ENCODE results near the gene DAAM1.

Gene DAAM1

DNA sequence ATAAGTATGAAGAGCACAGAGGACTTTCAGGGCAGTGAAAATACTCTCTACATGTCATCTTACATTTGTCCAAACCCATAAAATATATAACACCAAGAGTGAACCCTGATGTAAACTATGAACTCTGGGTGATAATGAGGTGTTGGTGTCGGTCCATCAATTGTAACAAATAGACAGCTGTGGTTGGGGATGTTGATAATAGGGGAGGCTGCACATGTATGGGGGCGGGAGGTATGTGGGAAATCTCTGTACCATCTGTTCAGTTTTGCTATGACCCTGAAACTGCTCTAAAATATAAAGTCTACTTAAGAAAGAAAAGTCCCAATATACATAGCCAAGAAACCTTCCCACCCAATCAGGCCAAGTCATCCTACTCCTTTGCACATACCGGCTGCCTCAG is 188.2 kb downstream of the DAAM1 start:
- TF ChIP-seq CTCF (conservative IDR thresholded peaks at IDR 0.05), result no peak
- peak overlapping the region; percentile 31 for H3K27ac ChIP-seq

GRCh38 chr14:59377491-59377890 is 189.0 kb downstream of the DAAM1 start:
- no peak overlapping the region for H3K27ac ChIP-seq
- TF ChIP-seq CTCF (conservative IDR thresholded peaks at IDR 0.05), result no peak

DNA sequence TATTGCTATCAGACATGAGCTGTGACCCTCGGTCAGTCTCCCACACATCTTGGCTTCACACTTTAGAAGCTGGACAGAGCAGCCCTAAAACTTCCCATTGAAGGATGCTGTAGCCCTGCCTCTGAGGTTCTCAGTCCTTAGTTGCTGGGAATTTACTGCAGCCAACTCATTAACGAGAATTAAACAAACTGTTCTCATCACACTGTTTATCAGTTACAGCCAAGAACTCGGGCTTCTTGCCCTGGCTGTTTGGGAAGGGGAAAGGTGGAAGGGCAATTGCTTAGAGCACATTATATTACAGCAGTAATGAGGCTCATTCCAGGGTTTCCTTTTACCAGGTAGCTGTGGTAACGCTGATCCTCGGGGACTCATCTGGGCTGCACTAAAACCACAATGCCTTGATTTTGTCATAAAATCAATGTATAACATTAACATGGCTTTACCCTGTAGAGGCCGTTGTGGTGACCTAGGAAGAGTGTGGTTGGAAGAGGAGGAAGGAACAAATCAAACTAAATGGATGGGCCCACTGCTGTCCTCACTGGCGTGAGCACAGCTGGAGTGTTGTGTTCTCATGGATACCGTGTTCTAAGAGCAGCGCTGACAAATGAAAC is 189.6 kb downstream of the DAAM1 start:
- TF ChIP-seq CTCF (conservative IDR thresholded peaks at IDR 0.05), result no peak
- H3K27ac ChIP-seq, result no peak overlapping the region

GRCh38 chr14:59389936-59390335 is 201.5 kb downstream of the DAAM1 start:
- no peak overlapping the region for H3K27ac ChIP-seq
- no peak for TF ChIP-seq CTCF (conservative IDR thresholded peaks at IDR 0.05)

- no peak overlapping the region for H3K27ac ChIP-seq
- TF ChIP-seq CTCF (conservative IDR thresholded peaks at IDR 0.05), result no peak
Measured at GRCh38 chr14:59391388-59391787, 202.9 kb downstream of the DAAM1 start.

DNA sequence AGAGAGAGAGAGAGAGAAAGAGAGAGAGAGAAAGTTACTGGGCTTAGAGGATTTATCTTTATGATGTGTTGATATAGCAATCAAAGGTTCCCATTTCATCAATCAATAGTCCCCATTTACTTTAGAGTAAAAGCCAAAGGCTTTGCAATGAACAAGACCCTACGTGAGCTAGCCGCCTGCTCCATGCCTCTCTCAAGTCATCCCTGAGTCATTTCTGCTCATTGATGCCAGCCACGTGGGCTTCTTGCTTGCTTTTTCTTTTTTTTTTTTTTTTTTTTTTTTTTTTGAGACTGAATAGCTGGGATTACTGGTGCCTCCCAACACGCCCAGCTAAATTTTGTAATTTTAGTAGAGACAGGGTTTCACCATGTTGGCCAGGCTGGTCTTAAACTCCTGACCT is 205.8 kb downstream of the DAAM1 start:
- H3K27ac ChIP-seq, result no peak overlapping the region
- no peak for TF ChIP-seq CTCF (conservative IDR thresholded peaks at IDR 0.05)

DNA sequence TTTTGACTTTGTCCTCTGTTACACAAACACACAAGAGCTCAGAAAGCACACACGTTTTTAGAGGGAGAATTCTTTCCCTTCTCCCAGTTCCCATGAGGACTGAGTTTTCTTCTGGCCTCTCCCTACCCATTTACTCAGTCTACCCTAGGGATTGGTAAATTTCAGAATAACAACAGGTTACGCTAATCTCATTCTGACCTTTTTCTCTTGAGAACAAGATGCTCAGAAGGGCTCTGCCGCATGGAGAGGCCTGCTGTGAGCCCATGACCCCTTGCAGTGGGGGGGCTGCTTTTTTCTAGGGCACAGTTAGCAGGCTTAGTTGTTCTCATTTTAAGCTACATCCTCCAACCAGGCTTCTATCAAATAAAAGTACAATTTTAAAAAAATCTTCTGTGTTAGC is 207.2 kb downstream of the DAAM1 start:
- H3K27ac ChIP-seq, result no peak overlapping the region
- TF ChIP-seq CTCF (conservative IDR thresholded peaks at IDR 0.05), result no peak

Data from VCaP (cell line).